22Rv1 (cell line): ENCODE results near the gene PKN2.

Source experiments
- CTCF ChIP-seq: fragments of 450-650 bp; IDR thresholded peaks from 2 replicates; pipeline ENCODE4 v1.5.1; 2017; ENCODE audit warnings: mild to moderate bottlenecking
- ZFX ChIP-seq: fragments of 450-650 bp; IDR thresholded peaks from 2 replicates; pipeline ENCODE4 v1.6.1; 2017; ENCODE audit warnings: antibody characterized with exemption, borderline replicate concordance

DNA sequence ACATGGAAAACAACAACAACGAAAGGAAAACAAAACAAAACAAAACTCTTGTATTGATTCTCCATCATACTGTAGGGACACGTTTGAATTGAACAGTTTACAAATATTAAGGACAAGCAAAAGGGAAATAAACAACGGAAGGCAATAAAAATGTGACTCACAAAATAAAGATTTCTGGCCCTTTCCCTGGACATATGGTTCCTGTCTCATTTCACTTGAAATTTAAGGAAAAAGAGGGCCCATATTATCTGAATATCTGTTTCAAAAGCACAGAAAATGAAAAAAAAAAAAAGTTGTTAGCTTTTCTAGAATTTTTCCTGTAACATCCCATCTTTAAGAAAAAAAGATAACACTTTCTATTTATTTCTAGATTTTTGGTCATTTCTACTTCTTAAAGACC, 3.6 kb upstream of the PKN2 start:
- TF ChIP-seq CTCF (no peak), ZFX (no peak)
